GM12878 (cell line): ENCODE results near the gene RRBP1.

Experiments
- ATF2 ChIP-seq: IDR thresholded peaks from 2 replicates; pipeline ENCODE4 v1.6.1; 2012; ENCODE audit warnings: low read length, inconsistent platforms
- CTCF ChIP-seq, 3 experiments: IDR thresholded peaks in 2 of 3; conservative IDR thresholded peaks in 1 of 3; 2 replicates each; pipeline ENCODE4 v1.5.1; 2011; ENCODE audit warnings: low read depth in 3 of 3, low read length in 3 of 3, mild to moderate bottlenecking in 3 of 3, control low read depth in 2 of 3, moderate library complexity in 2 of 3, inconsistent platforms in 1 of 3, mixed read lengths in 1 of 3; ENCODE audit not compliant: control insufficient read depth in 2 of 3, insufficient read depth in 1 of 3; ENCODE audit errors: extremely low read depth in 1 of 3
- EZH2 ChIP-seq: IDR thresholded peaks from 2 replicates; pipeline ENCODE4 v1.6.1; 2012; ENCODE audit warnings: low read depth, mild to moderate bottlenecking, control low read depth, inconsistent platforms, low read length, borderline replicate concordance; ENCODE audit not compliant: control insufficient read depth
- GATAD2B ChIP-seq: fragments of 450-650 bp; conservative IDR thresholded peaks from 2 replicates; pipeline ENCODE4 v1.6.1; 2017; ENCODE audit warnings: low read depth, mild to moderate bottlenecking, moderate library complexity
- JUND ChIP-seq: IDR thresholded peaks from 2 replicates; pipeline ENCODE4 v1.6.1; 2012; ENCODE audit warnings: low read depth, mild to moderate bottlenecking, low read length, improper control_type of control experiment, moderate library complexity
- NR2C2 ChIP-seq: IDR thresholded peaks from 2 replicates; pipeline ENCODE4 v1.6.1; 2011; ENCODE audit warnings: borderline replicate concordance, low read depth; ENCODE audit not compliant: control insufficient read depth, insufficient read length
- PBX3 ChIP-seq: IDR thresholded peaks from 2 replicates; pipeline ENCODE4 v1.6.1; 2011; ENCODE audit warnings: mild to moderate bottlenecking, low read depth, low read length, moderate library complexity; ENCODE audit not compliant: insufficient replicate concordance
- PML ChIP-seq: IDR thresholded peaks from 2 replicates; pipeline ENCODE4 v1.6.1; 2012; ENCODE audit warnings: low read length, inconsistent platforms
- POLR2AphosphoS5 ChIP-seq: IDR thresholded peaks from 2 replicates; pipeline ENCODE4 v1.6.1; 2011; ENCODE audit warnings: mild to moderate bottlenecking, low read length, inconsistent platforms
- USF2 ChIP-seq: IDR thresholded peaks from 2 replicates; pipeline ENCODE4 v1.6.1; 2011; ENCODE audit warnings: low read depth, low read length, improper control_type of control experiment, borderline replicate concordance
- YY1 ChIP-seq: IDR thresholded peaks from 2 replicates; pipeline ENCODE4 v1.6.1; 2011; ENCODE audit warnings: low read depth, mild to moderate bottlenecking, low read length
- ZNF24 ChIP-seq: fragments of 450-650 bp; IDR thresholded peaks from 2 replicates; pipeline ENCODE4 v1.6.1; 2017; ENCODE audit warnings: antibody characterized with exemption, mild to moderate bottlenecking

GRCh38 chr20:17663040-17663399 is 19.0 kb downstream of the RRBP1 start:
- no peak for TF ChIP-seq PBX3
- no peak for TF ChIP-seq CTCF (IDR thresholded peaks at IDR 0.05 in 2 of 3, conservative IDR thresholded peaks at IDR 0.05 in 1 of 3; ENCODE audit: control insufficient read depth in 2 of 3, extremely low read depth in 1 of 3, insufficient read depth in 1 of 3, low read depth in 3 of 3, low read length in 3 of 3)
- TF ChIP-seq EZH2: no peak
- TF ChIP-seq ATF2: no peak
- TF ChIP-seq POLR2AphosphoS5: no peak
- no peak for TF ChIP-seq NR2C2
- no peak for TF ChIP-seq JUND
- no peak for TF ChIP-seq YY1
- no peak for TF ChIP-seq USF2
- TF ChIP-seq ZNF24: no peak
- TF ChIP-seq GATAD2B: no peak
- TF ChIP-seq PML: no peak
